NCI-H524 treated with DMSO at 0.1 percent for 48 hours (cell line): ENCODE measurements around the gene SHTN1.

Experiments
- DNase-seq: peaks from one replicate; lab custom pipeline; 2025; lab: John Stamatoyannopoulos, UW

Gene SHTN1

DNA sequence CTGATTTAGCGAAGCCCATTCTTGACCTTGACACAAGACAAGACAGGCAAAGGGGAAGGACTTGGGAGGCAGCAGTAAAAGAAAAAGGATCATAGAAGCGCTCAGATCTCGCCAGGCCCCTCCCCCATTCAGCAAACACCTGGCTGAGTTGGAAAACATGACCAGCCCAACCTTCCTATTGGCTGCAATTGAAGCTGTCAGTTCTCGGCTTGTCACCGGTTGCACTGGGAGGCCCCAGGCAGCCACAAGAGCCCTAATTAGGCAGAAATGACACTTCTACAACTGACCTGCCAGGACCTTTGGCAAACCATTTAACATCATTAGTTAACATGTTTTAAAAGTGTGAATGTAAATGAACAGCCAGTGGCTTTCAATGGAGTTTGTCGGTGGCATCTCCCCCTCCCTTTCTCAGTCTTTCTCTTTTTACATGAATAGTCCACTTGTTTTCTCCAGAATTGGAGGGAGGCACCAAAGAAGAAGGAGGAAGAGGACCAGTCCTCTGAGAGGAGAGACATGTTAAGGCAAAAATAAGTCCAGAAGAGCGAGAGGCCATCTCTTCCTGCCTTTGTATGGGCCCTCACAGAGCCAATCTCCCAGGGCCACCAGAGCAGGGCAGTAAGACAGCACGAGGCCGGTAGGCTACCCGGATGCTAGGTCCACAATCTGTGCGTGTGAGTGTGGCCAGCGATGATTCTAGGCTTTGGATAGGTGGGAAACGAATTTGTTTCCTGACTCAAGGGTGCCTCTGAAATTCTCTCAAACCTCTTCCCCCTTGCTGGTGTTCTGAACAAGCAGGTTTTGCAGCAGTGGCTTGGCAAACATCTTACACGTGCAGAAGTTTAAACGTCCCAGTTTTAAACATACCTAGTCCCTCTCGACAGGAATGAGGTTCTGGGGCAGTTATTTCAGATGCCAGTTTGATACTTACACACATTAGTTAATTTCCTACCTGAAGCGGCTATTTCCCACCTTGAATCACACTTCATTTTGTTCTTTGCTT lies 170.7 kb downstream of the SHTN1 start:
- no peak for DNase-seq

DNA sequence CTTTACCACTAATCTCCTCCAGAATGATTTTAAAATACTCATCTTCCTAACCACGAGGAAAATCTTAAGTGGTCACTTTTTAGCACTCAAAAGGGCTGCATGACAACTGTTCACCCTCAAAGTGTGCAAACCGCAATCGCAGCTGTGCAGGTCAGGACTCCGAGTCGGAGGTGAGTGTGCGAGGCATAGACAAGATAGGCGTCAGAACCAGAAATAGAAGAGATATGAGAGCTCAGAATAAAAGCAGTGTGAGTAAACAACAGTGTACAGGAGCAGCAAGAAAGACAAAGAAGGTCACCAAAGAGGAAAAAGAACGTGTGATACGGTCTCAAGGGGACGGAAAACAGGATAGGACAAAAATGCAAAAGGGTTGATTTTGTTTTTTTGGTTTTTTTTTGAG lies 173.2 kb downstream of the SHTN1 start:
- no peak for DNase-seq
